SK-N-MC (cell line): ENCODE data around the gene HEMK1.

Experiments used
- EZH2 ChIP-seq: fragments of 200-600 bp; sonication (generic); IDR thresholded peaks from one replicate; pipeline ENCODE4 v1.6.1; 2017; ENCODE audit warnings: antibody characterized with exemption
- POLR2AphosphoS5 ChIP-seq: IDR thresholded peaks from 2 replicates; pipeline ENCODE4 v1.6.1; 2012; ENCODE audit warnings: mild to moderate bottlenecking, low read depth, low read length, borderline replicate concordance

GRCh38 chr3:50539356-50540286 lies 29.7 kb upstream of the HEMK1 start:
- TF ChIP-seq EZH2 (no peak), POLR2AphosphoS5 (no peak)
